ENCODE data around the gene CTIF. TPM values are rescaled to one million over a fixed set of nuclear protein-coding genes. Genes with fewer than 3 reads are reported as not detected.

Gene CTIF
- total RNA-seq, 2 donors from 2014 or later, result 14.8 to 18.5 TPM

- DNase-seq, result no peak
- ATAC-seq, result no peak
- intact Hi-C loops (cut with DNase I, micrococcal nuclease), result no loop called here
These were observed 72.4 kb downstream of the CTIF start for GRCh38 chr18:48611203-48611602.

GRCh38 chr18:48611785-48612480 is 73.1 kb downstream of the CTIF start:
- intact Hi-C loops (cut with DNase I, micrococcal nuclease), result no loop called here
- ATAC-seq (no peak), DNase-seq (no peak)

- intact Hi-C loops (cut with DNase I, micrococcal nuclease), result no loop called here
- DNase-seq (no peak), ATAC-seq (no peak)
These were observed 73.7 kb downstream of the CTIF start for GRCh38 chr18:48612511-48612910.

GRCh38 chr18:48612917-48613316 is 74.1 kb downstream of the CTIF start:
- no peak for ATAC-seq
- no peak for DNase-seq
- intact Hi-C loops (cut with DNase I, micrococcal nuclease), result no loop called here

- intact Hi-C loops (cut with DNase I, micrococcal nuclease), result no loop called here
- ATAC-seq, result no peak
- peak in 1 of 2 donors; percentile 15 for DNase-seq
These were observed 75.0 kb downstream of the CTIF start for GRCh38 chr18:48613589-48614404.

GRCh38 chr18:48615566-48616401 is 77.0 kb downstream of the CTIF start:
- DNase-seq (peak; percentile 63), ATAC-seq (peak; percentile 97)
- intact Hi-C loops (cut with DNase I, micrococcal nuclease), result no loop called here

GRCh38 chr18:48616484-48617255 is 77.8 kb downstream of the CTIF start:
- DNase-seq, result no peak
- no peak for ATAC-seq
- intact Hi-C loops (cut with DNase I, micrococcal nuclease), result no loop called here

GRCh38 chr18:48617844-48618497 is 79.1 kb downstream of the CTIF start:
- ATAC-seq, result no peak
- DNase-seq, result no peak
- intact Hi-C loops (cut with DNase I, micrococcal nuclease), result no loop called here

- ATAC-seq, result no peak
- intact Hi-C loops (cut with DNase I, micrococcal nuclease), result no loop called here
- no peak for DNase-seq
These were observed 80.2 kb downstream of the CTIF start for GRCh38 chr18:48619016-48619415.

GRCh38 chr18:48619501-48619900 is 80.7 kb downstream of the CTIF start:
- DNase-seq, result no peak
- intact Hi-C loops (cut with DNase I, micrococcal nuclease), result no loop called here
- ATAC-seq, result no peak

- intact Hi-C loops (cut with DNase I, micrococcal nuclease), result no loop called here
- no peak for ATAC-seq
- DNase-seq, result no peak
These were observed 81.2 kb downstream of the CTIF start for GRCh38 chr18:48620071-48620470.

- DNase-seq (no peak), ATAC-seq (no peak)
- intact Hi-C loops (cut with DNase I, micrococcal nuclease), result no loop called here
These were observed 82.4 kb downstream of the CTIF start for GRCh38 chr18:48621240-48621639.

- DNase-seq (no peak), ATAC-seq (no peak)
- intact Hi-C loops (cut with DNase I, micrococcal nuclease), result no loop called here
These were observed 83.2 kb downstream of the CTIF start for GRCh38 chr18:48621815-48622555.

- ATAC-seq (no peak), DNase-seq (no peak)
- intact Hi-C loops (cut with DNase I, micrococcal nuclease), result no loop called here
These were observed 84.1 kb downstream of the CTIF start for GRCh38 chr18:48622911-48623431.

- intact Hi-C loops (cut with DNase I, micrococcal nuclease), result no loop called here
- no peak for ATAC-seq
- no peak for DNase-seq
These were observed 84.8 kb downstream of the CTIF start for GRCh38 chr18:48623468-48624235.

GRCh38 chr18:48624856-48625255 is 86.0 kb downstream of the CTIF start:
- DNase-seq, result no peak
- intact Hi-C loops (cut with DNase I, micrococcal nuclease), result no loop called here
- ATAC-seq, result no peak

- intact Hi-C loops (cut with DNase I, micrococcal nuclease), result no loop called here
- ATAC-seq (no peak), DNase-seq (no peak)
These were observed 88.4 kb downstream of the CTIF start for GRCh38 chr18:48627216-48627615.
